GM21367 (cell line): ENCODE measurements around the gene TTLL1.
"Not testable (repeated sequence)": the region's sequence is repeated elsewhere in the genome, so short reads cannot be mapped to it uniquely, and the experiment has no call there.

Experiments
- ATAC-seq: cut with Tn5 transposase; IDR thresholded peaks from one replicate; pipeline ENCODE4 v1.9.1; 2021; ENCODE audit not compliant: unreplicated experiment

Gene TTLL1

GRCh38 chr22:43110927-43111623 lies 21.9 kb upstream of the TTLL1 start:
- no peak for ATAC-seq

GRCh38 chr22:43110444-43110926 lies 21.3 kb upstream of the TTLL1 start, which contains the start of gene BIK:
Gene BIK, plus strand, starts transcription at chr22:43110750. Its CDS starts 13,273 bp downstream, at chr22:43124023.
- ATAC-seq, result no peak

- no peak for ATAC-seq
These were observed 20.8 kb upstream of the TTLL1 start for GRCh38 chr22:43109921-43110443.

- ATAC-seq, result no peak
These were observed 20.3 kb upstream of the TTLL1 start for GRCh38 chr22:43109511-43109910.

GRCh38 chr22:43106302-43106701 lies 17.1 kb upstream of the TTLL1 start:
- no peak for ATAC-seq

- not testable (repeated sequence) for ATAC-seq
These were observed 15.8 kb upstream of the TTLL1 start for GRCh38 chr22:43104950-43105349.

- ATAC-seq, result not testable (repeated sequence)
These were observed 14.9 kb upstream of the TTLL1 start for GRCh38 chr22:43104056-43104625.

- ATAC-seq, result no peak
These were observed 12.1 kb upstream of the TTLL1 start for GRCh38 chr22:43101306-43101705.

GRCh38 chr22:43100225-43100624 lies 11.0 kb upstream of the TTLL1 start:
- no peak for ATAC-seq

GRCh38 chr22:43099095-43099494 lies 9.9 kb upstream of the TTLL1 start:
- ATAC-seq, result no peak

- ATAC-seq, result no peak
These were observed 9.2 kb upstream of the TTLL1 start for GRCh38 chr22:43098356-43098755.

- ATAC-seq, result no peak
These were observed 7.2 kb upstream of the TTLL1 start for GRCh38 chr22:43096420-43096819.

- ATAC-seq, result no peak
These were observed 5.4 kb upstream of the TTLL1 start for GRCh38 chr22:43094551-43094950.

- ATAC-seq, result no peak
These were observed 4.9 kb upstream of the TTLL1 start for GRCh38 chr22:43094085-43094484.

- no peak for ATAC-seq
These were observed 2.9 kb upstream of the TTLL1 start for GRCh38 chr22:43092085-43092484.

- ATAC-seq, result no peak
These were observed 1.1 kb upstream of the TTLL1 start for GRCh38 chr22:43090130-43090789.

- no peak for ATAC-seq
These were observed 586 bp downstream of the TTLL1 start for GRCh38 chr22:43088627-43088983.

- ATAC-seq, result no peak
These were observed 3.3 kb downstream of the TTLL1 start for GRCh38 chr22:43085658-43086606.

- no peak for ATAC-seq
These were observed 7.2 kb downstream of the TTLL1 start for GRCh38 chr22:43081968-43082367.

- no peak for ATAC-seq
These were observed 8.6 kb downstream of the TTLL1 start for GRCh38 chr22:43080616-43081015.

- no peak for ATAC-seq
These were observed 9.4 kb downstream of the TTLL1 start for GRCh38 chr22:43079742-43080141.
